ENCODE measurements around the gene DOCK8.
"Not testable (repeated sequence)": the region's sequence is repeated elsewhere in the genome, so short reads cannot be mapped to it uniquely, and the experiment has no call there.

DOCK8 gene

DNA sequence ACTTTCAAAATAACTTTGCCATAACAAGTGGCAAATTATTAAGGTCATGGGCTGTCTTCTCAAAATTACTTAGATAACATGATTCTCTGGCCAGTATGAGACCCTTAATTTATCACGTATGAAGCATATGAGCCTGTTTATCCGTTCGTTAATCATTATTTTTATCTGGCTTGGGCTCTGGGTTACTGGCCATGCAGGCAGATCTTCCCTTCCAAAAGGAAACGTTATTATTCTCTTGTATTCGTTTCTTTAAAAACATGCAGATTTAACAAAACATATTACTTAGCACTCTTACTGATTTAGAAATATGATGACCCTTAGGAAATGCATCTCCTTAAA is 148.6 kb downstream of the DOCK8 start:
- no peak for DNase-seq (ENCODE audit: low read depth)

DNA sequence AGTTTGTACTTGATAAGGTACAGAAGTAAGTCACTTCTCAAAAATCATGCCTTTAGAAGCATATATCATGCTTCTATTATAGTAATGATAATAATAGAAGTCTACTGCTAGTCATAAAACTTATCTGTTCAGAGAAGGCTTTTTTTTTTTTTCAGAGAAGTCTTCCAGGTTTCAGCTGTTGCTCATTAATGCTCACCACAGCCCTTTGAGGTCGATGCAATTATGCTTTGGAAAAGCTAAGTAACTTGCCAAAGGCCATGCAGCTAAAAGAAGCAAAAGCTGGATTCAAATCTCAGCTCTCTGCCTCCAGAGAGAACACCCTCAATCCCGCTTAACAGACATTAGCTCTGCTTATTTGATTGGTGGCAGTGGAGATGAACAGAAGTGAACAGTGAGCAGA is 150.8 kb downstream of the DOCK8 start:
- DNase-seq (ENCODE audit: low read depth) = no peak

DNA sequence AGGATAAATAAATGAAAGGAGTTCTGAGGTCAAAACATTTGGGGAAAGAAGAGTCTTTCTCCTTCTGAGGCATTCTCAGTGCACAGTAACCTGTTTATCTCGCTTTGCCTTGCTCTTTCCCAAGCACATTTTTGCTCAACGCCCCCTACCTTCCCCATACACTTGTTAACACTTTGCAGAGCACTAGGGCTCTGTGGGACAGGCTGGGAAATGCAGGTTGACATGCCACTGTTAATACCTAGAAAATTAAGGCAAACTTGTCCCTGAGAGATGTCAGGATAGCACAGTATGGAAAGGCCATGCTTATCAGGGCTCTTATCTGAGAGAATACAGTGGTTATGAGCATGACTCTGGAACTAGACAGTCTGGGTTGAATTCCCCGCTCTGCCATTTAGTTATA is 152.0 kb downstream of the DOCK8 start:
- no peak for DNase-seq (ENCODE audit: low read depth)

DNA sequence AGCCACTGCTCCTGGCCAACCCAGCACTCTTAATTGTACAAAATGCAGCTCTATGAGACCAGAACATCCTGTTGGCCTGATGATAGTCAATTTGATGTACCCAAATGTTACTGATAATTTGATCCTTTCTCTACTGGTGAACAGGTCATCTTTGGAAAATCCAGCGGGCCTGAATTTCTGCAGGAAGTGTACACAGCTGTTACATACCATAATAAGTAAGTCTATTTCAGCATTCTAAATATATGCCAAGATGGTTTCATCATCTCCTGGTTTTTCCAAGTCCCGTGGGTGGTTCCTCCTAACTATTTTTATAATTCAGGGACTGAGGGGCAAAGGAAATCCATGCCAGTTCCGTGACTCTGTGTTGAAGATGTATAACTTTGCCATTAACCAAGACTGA is 155.4 kb downstream of the DOCK8 start:
- no peak for DNase-seq (ENCODE audit: low read depth)

DNA sequence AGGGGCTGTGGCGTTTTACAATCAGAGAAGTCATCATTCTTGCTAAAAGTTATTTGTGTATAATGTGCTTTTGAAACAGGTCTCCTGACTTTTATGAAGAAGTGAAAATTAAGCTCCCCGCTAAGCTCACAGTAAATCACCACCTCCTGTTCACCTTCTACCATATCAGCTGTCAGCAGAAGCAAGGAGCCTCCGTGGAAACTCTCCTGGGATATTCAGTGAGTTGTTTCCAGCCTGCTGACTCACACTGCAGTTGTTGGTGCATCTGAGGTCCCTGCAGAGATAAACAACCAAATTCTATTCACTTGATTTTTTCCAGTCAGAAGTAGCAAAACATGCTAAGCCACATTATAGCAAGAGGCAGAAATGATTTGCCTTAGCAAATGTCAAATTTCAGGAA is 156.7 kb downstream of the DOCK8 start:
- DNase-seq (ENCODE audit: low read depth) = no peak

DNA sequence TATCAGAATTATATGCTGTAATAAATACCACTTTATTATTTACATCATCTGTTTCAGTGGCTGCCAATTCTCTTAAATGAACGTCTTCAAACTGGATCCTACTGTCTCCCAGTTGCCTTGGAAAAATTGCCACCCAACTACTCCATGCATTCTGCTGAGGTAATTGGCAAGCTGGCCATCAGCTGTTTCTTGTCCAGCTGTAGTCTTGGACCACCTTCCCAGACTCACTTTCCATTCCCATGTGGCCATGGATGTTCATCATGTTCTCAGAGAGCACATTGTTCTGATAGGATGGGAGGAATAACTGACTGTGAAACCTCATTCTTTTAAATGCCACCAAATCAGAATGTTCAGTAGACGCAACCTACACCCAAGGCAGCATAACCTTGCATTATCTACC is 157.5 kb downstream of the DOCK8 start:
- no peak for DNase-seq (ENCODE audit: low read depth)

DNA sequence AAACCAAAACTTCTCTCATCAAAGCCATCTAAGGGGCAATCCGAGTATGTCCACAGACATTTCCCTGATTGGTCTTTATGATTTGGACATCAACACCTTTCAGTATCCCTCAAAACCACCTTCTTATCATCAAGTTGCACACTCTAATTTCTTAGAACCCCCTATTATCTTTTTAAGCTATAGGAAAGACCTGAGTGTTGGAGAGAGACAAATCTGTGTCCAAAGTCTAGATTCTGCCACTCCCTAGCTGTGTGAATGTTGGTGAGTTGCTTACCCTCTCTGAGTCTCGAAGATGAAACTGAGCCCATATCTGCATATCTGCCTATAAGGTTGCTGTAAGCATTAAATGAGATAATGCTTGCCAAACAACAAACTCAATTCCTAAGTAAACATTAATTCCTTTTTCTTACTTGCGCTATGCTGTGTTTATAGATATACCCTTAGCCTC is 159.1 kb downstream of the DOCK8 start:
- DNase-seq (ENCODE audit: low read depth) = no peak

DNA sequence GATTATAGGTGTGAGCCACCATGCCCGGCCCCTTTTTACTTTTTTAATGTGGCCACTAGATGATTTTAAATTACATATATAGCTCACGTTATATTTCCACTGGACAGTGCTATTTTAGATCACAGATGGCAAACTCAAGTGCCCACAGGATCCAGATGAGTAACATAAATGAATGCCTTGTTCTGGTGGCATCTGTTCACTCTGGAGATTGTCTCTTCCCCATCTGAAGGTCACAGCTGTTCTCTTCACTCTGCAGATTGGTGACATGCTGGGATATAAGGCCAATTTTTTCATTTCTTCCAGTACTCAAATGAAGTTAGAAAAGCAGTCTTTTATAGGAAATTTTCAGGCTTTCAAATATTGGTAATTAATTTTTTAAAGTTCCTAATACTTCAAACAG is 160.1 kb downstream of the DOCK8 start:
- no peak for DNase-seq (ENCODE audit: low read depth)

DNA sequence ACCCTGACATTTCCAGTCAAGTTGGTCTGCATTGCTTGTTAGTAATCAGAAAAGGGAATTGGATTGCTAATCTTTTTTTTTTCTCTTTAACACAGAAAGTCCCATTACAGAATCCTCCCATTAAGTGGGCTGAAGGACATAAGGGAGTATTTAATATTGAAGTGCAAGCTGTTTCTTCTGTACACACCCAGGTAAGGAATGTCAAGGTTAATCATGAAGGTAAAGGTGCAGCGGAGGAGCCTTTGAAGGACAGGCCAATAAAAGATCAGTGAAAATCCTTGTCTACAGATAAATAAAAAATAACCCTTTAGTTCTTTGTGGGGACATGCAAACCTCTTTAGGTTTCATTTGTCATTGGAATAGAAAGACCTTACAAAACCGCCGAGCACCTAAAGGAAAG is 161.4 kb downstream of the DOCK8 start:
- DNase-seq (ENCODE audit: low read depth) = no peak

DNA sequence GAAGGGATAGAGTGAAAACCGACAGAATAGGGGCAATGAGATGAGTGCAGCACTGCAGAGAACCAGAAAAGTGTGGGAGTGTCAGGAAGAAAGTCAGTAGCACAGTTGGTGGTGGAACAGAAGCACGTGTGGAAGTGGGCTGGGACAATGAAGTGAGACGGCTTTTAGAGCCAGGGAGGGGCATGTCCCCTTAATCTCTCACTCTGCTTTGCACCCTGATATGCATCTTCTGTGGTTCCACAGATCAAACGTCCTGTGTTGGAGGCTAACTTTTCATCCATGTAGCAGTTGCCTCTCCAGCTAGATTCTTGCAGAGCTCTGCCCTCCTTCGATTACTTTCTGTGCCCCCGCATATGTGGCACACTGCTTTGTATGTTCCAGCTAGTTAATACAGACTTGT is 163.6 kb downstream of the DOCK8 start:
- no peak for DNase-seq (ENCODE audit: low read depth)

DNA sequence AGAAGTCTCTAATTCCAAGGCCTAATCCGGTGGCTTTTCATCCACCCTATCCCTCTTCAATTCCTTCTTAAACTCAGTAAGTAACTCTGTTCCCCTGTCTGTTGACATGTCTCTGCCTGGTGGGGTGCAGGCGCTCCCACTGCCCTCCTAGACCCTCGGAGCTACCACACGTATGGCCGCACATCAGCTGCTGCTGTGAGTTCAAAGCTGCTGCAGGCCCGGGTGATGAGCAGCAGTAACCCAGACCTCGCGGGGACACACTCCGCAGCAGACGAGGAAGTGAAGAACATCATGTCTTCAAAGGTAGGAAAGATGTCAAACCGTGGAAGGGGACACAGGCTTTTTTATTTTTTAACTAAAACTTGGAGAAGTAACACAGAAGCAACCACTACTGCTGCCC is 167.7 kb downstream of the DOCK8 start:
- DNase-seq (ENCODE audit: low read depth) = no peak

DNA sequence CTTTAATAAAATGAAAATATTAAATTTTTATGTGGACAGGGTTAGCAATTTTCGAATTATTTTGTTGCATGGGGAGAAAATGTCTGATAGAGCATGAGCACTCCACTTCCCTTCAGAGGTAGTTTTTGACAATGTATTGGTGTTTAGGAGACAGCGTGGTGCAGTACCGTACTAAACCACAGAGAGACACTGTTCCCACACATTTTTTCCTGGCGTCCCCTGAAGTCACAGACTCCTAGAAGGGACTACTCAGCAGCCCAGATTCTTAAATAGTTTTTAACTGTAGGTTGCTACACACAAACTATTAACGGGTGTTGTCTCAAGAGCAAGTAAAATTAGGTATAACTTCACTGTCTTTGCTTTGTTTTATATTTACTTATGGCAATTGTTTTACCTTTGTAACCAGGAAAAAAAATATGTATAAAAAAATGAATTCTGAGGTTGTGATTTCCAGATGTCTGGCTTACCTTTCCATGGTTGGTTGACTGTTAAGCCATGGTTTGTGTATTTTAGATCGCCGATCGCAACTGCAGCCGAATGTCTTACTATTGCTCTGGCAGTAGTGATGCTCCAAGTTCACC is 171.2 kb downstream of the DOCK8 start:
- no peak for DNase-seq (ENCODE audit: low read depth)

DNA sequence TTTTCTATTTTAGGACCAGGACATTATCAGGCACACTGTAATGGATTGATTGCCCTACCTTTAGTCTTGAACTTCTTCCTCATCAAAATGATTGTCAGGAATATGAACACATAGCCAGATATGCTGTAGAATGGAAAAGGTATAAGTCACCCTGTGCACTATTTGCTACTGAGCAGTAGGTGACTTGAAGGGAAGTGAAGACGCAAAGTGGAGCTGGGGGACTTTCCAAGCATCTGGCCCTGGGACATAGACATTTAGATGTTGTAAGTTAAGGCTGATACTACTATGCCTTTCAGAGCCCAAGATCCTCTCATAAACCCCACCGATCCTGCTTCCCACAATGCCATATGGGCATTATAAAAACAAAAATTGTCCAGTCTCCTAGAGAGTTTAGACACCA is 174.5 kb downstream of the DOCK8 start:
- no peak for DNase-seq (ENCODE audit: low read depth)

DNA sequence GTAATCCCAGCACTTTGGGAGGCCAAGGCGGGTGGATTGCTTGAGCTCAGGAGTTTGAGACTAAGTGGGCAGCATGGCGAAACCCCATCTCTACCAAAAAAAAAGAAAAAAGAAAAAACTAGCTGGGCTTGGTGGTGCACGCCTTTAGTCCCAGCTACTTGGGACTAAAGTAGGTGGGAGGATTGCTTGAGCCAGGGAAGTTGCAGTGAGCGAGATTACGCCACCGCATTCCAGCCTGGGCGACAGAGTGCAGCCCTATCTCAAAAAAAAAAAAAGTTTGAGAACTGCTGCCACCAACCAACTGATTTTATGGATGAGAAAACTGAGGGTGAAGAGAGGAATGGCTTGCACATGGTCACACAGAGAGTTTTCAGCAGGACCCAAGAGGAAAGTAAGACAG is 175.1 kb downstream of the DOCK8 start:
- no peak for DNase-seq (ENCODE audit: low read depth)

DNA sequence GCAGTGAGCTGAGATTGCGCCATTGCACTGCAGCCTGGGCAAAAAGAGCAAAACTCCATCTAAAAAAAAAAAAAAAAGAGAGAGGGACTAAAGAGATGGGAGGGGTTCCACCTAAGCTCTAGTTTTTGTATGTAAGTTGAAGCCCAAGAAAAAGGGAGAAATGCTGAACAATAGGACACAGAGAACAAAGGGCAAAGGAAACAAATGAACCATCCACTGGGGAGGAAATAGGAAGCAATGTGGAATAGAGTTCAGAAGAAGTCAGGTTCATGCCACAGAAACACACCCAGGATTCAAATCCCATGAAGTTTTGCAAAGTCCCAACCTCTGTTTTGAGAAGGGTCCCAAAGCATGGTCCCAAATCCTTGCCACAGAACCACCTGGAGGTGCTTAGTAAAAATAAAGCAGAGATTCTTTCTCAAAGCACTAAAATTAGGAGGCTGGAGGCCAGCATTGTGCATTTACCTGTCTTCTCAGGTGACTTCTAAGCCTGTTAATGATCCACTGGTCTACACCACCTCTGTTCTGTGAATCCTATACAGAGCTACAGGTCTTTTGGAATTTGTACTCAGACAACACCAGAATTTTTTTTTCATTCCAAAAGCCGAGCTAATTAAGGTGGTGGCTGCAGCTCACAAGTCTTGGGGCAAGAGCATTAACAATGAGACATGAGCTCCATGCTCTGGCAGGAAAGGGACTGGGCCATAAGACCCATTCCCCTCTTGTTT is 177.6 kb downstream of the DOCK8 start:
- no peak for DNase-seq (ENCODE audit: low read depth)

DNA sequence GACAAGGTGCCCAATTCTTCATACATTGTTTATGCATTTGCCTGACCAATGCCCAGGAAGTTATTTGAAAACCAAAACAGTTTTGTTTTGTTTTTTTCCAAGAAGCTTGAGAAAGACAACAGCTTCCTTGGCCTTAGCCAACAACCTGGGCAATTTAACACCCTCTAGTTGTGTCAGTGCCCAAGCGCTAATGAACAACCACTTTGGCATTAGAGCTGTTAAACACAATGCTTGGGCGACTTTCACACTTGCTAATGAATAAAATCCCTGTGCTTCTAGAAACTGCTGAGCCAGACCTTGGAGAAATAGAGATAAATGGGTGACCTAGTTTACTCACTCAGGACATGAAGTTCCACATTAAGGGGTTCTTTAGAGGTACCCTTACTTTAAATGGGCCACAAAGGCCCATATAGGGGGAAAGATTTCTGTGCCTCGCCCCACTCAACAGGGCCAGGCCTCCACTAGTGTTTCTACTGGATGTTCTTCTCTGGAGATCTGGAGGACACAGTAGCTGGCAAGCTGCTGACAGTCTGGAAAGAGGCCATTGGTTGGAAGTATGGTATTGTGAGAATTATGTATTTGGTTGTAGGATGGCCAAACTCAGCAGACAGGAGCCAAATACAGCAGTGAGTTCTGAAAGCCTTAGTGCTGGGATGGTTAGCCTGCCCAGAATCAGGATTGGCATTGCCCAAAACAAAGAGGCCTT is 179.8 kb downstream of the DOCK8 start:
- DNase-seq (ENCODE audit: low read depth) = no peak

DNA sequence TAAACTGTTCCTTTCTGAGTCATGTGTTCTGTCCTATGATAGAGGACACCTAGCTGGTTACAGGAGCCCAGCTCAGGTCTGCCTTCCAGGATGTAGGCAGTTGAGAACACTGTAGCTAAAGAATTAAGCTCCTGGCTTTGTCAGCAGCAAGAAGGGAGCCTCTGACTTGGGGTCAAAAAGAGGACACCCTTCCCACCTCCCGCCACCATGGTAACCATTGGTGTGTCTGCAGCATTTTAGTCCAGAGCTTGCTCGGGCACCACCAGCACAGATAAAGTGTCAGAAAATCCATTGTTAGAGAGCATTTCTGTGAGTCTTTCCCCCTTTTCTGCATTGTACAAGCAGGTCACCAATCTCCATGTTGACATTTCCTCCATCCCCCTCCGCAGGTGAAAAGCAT is 181.7 kb downstream of the DOCK8 start:
- no peak for DNase-seq (ENCODE audit: low read depth)

DNA sequence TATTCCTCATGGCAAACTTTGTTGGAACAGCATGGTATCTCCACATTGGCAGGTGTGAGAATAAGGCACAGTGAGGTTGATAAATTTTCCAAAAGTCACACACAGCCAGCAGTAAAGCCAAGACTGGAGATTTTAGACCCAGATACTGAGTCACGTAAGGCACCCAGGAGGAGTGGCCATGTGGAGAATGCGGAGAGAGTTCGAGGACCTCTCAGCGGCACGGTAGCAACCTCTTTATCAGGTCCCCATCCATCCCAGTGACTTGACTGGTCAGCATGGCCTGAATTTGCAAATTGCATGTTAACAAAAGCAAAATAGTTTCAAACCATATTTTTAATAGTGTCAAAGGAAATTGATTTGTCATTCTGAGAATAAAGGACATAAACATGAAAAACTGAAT is 183.4 kb downstream of the DOCK8 start:
- no peak for DNase-seq (ENCODE audit: low read depth)

DNA sequence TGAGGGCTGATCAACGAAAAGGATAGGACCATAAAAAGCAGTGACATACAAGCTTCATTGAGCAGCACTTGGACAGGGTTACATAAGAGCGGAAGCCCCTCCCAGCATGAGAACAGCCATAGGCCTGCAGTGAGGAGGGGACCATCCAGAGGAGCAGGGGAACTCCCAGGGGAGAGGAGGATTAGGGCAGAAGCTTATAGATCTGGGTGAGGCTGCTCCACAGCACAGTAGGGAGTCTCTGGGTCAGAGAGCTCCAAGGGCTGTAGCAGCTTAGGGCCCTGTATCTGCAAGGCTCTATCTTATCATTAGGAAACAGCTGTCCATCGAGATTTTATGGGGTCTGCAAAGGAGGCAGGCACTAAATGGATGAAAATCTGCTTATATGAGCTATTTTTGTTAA is 186.6 kb downstream of the DOCK8 start:
- no peak for DNase-seq (ENCODE audit: low read depth)

DNA sequence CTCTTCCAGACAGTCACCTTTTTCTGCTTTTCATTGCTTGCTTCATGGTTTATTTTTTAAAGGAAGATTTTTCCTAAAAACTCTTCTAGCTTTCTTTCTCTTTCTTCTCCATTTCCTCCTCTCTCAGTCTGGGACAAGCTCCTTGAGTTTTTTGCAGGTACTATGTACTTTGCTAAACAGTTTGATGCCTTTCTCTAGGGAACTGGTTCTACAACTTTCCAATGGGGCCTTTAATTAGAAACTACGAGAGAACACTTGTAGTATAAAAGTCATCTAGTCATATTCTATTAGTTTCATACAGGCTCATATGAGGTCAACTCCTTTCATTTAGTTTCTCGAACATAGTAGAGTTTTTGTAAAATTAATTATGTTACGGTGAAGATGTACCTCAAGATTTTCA is 189.6 kb downstream of the DOCK8 start:
- no peak for DNase-seq (ENCODE audit: low read depth)

DNA sequence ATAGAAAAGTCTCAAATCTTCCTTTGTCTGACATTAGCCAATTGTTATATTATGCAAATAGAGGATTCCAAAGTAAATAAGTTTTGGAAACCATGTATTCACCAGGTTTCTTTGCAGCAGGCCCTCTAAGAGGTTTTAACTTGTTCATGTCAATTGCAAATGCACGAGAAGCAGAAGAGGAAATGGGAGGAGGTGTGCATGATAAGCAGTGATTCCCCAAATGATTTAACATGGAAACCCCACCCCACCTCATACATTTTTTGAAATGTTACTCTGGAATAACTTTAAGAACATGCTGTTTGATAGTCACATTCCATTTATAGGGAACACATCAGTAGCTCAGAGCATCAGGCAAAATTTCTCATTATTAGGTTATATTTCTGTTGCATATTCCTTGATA is 190.7 kb downstream of the DOCK8 start:
- DNase-seq (ENCODE audit: low read depth) = no peak

DNA sequence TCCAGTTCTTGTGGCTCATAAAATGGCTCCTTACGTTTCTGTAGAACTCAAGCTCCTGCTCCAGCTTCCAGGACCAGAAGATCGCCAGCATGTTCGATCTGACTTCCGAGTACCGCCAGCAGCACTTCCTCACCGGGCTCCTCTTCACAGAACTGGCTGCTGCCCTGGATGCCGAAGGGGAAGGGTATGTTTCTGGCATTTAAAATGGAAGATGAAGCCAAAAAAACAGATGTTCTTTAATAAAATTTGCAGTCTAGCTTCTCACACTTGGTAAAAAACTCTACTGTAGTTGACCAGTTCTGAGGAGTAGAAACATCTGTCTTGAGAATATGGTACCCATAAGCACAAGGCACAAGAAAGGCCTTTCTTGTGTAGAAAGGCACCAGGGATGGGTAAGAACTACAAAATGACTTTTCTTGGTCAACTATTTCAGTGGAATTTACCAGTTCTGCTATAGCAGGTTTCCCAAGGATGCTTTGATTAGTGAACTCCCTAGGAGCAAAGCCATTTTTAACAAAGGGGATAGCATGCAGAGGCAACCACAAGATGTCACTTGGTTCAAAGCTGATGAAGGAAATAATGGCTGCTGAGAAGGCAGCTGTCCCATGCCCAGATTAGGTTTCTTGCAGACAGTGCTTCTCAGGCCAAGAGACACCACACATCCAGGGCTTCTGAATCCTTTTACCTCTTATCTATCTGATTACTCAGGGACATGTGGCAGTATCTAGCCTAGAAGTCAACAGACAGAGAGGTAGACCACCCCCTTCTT is 192.4 kb downstream of the DOCK8 start:
- no peak for DNase-seq (ENCODE audit: low read depth)

DNA sequence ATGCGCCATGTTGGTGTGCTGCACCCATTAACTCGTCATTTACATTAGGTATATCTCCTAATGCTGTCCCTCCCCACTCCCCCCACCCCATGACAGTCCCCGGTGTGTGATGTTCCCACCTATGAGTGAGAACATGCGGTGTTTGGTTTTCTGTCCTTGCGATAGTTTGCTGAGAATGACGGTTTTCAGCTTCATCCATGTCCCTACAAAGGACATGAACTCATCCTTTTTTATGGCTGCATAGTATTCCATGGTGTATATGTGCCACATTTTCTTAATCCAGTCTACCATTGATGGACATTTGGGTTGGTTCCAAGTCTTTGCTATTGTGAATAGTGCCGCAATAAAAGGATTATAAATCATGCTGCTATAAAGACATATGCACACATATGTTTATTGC is 195.0 kb downstream of the DOCK8 start:
- not testable (repeated sequence) for DNase-seq (ENCODE audit: low read depth)

All from T-helper 22 cell (primary cell).